WTC11 (cell line): ENCODE results near the gene MAP3K14. TPM values are rescaled to one million over a fixed set of nuclear protein-coding genes. Genes with fewer than 3 reads are reported as not detected.

Source experiments
- ATAC-seq: fragments of 200-7000 bp; cut with Tn5 transposase; 2 replicates; pipeline ENCODE4 v1.10.0; 2021; ENCODE audit warnings: mild to moderate bottlenecking, moderate library complexity
- CTCF ChIA-PET: fragments of 300-600 bp; sonication (Branson Sonifier 250); formaldehyde crosslinking; loops from one replicate; lab custom pipeline; 2021; ENCODE audit warnings: antibody characterized with exemption; lab: Charles Lee
- POLR2A ChIA-PET: fragments of 350-600 bp; sonication (Branson Sonifier 250); formaldehyde crosslinking; loops from one replicate; lab custom pipeline; 2021; ENCODE audit warnings: antibody characterized with exemption; lab: Charles Lee
- DNase-seq: peaks from one replicate; pipeline ENCODE4 v3.0.0; 2021; ENCODE audit warnings: low spot score
- H3K27ac Mint-ChIP-seq: 2 replicates; pipeline ENCODE4 v1.8.0; 2021; ENCODE audit warnings: mixed read lengths
- H3K27me3 Mint-ChIP-seq: 2 replicates; pipeline ENCODE4 v1.8.0; 2021; ENCODE audit warnings: low read depth, mild to moderate bottlenecking, moderate library complexity, mixed read lengths
- H3K36me3 Mint-ChIP-seq: 2 replicates; pipeline ENCODE4 v1.8.0; 2021; ENCODE audit warnings: mixed read lengths
- H3K4me1 Mint-ChIP-seq: 2 replicates; pipeline ENCODE4 v1.8.0; 2022; ENCODE audit warnings: mixed read lengths
- H3K4me3 Mint-ChIP-seq: 2 replicates; pipeline ENCODE4 v1.8.0; 2021; ENCODE audit warnings: mild to moderate bottlenecking, moderate library complexity, mixed read lengths
- H3K9me3 Mint-ChIP-seq: 2 replicates; pipeline ENCODE4 v1.8.0; 2021; ENCODE audit warnings: mixed read lengths
- AFF4 ChIP-seq: sonication (generic); formaldehyde crosslinking; IDR thresholded peaks from 2 replicates; pipeline ENCODE4 v1.8.1; 2023; ENCODE audit warnings: mild to moderate bottlenecking, missing genetic modification reagents, borderline replicate concordance
- CTCF ChIP-seq: fragments of 200-600 bp; IDR thresholded peaks from 2 replicates; pipeline ENCODE4 v1.8.0; 2022; ENCODE audit warnings: antibody characterized with exemption
- E2F5 ChIP-seq: sonication (generic); formaldehyde crosslinking; IDR thresholded peaks from 2 replicates; pipeline ENCODE4 v1.8.1; 2022; ENCODE audit warnings: mild to moderate bottlenecking, moderate library complexity, missing genetic modification reagents
- FOXK1 ChIP-seq: sonication (generic); formaldehyde crosslinking; IDR thresholded peaks from 2 replicates; pipeline ENCODE4 v1.8.0; 2022; ENCODE audit warnings: mild to moderate bottlenecking, moderate library complexity, missing genetic modification reagents
- GABPB1 ChIP-seq: sonication (generic); formaldehyde crosslinking; IDR thresholded peaks from 2 replicates; pipeline ENCODE4 v1.8.1; 2023; ENCODE audit warnings: mild to moderate bottlenecking, missing genetic modification reagents
- IRF1 ChIP-seq: sonication (generic); formaldehyde crosslinking; IDR thresholded peaks from 2 replicates; pipeline ENCODE4 v1.8.0; 2023; ENCODE audit warnings: missing genetic modification reagents
- KAT7 ChIP-seq: sonication (generic); formaldehyde crosslinking; IDR thresholded peaks from 2 replicates; pipeline ENCODE4 v1.8.1; 2023; ENCODE audit warnings: missing genetic modification reagents, mild to moderate bottlenecking, borderline replicate concordance
- MAX ChIP-seq: sonication (generic); formaldehyde crosslinking; IDR thresholded peaks from 2 replicates; pipeline ENCODE4 v1.8.0; 2022; ENCODE audit warnings: mild to moderate bottlenecking, missing genetic modification reagents
- NR2C2 ChIP-seq: sonication (generic); formaldehyde crosslinking; IDR thresholded peaks from 2 replicates; pipeline ENCODE4 v1.8.0; 2022; ENCODE audit warnings: mild to moderate bottlenecking, missing genetic modification reagents
- PRRX2 ChIP-seq: fragments of 250-450 bp; sonication (Bioruptor Pico); IDR thresholded peaks from 2 replicates; pipeline ENCODE4 v1.8.0; 2021; ENCODE audit warnings: mild to moderate bottlenecking
- SP1 ChIP-seq: sonication (generic); formaldehyde crosslinking; conservative IDR thresholded peaks from 2 replicates; pipeline ENCODE4 v1.8.1; 2022; ENCODE audit warnings: missing genetic modification reagents
- TEAD1 ChIP-seq: sonication (generic); formaldehyde crosslinking; IDR thresholded peaks from 2 replicates; pipeline ENCODE4 v1.8.0; 2022; ENCODE audit warnings: mild to moderate bottlenecking, missing genetic modification reagents
- ZBTB21 ChIP-seq: sonication (generic); formaldehyde crosslinking; IDR thresholded peaks from 2 replicates; pipeline ENCODE4 v1.8.1; 2023; ENCODE audit warnings: mild to moderate bottlenecking, missing genetic modification reagents, borderline replicate concordance
- ZNF423 ChIP-seq: fragments of 250-450 bp; sonication (Bioruptor Pico); IDR thresholded peaks from 2 replicates; pipeline ENCODE4 v2.1.2; 2022; ENCODE audit warnings: mild to moderate bottlenecking, moderate library complexity
- ZNF532 ChIP-seq: fragments of 250-450 bp; sonication (Bioruptor Pico); IDR thresholded peaks from 2 replicates; pipeline ENCODE4 v1.9.0; 2021; ENCODE audit warnings: mild to moderate bottlenecking, borderline replicate concordance
- total RNA-seq: library from RNA; stranded (reverse); gene quantifications from 3 replicates; pipeline ENCODE4 v1.2.3, GENCODE V29; 2021

The MAP3K14 gene
- total RNA-seq, 1 experiment from 2014 or later, result 4.0 TPM

- Mint-ChIP-seq H3K27me3 (peaks cover 63% of the 10 kb centered on the region), H3K4me1 (peaks cover 7% of the 10 kb centered on the region; the same call in 1 of the 2 replicates), H3K27ac (no peak overlapping the region), H3K9me3 (no peaks in the 10 kb centered on the region), H3K4me3 (peak overlapping the region; percentile 63; the same call in 1 of the 2 replicates), H3K36me3 (no peaks in the 10 kb centered on the region)
- CTCF ChIA-PET, result interaction anchor here (1.0 to 6.7 kb wide), 22 partner anchors 11 to 209 kb away, joined by 3 to 109 read pairs (median 10); partner anchors contain the start of genes ACBD4, HEXIM1 and MAP3K14
- no peak for TF ChIP-seq ZNF532
- no peak for TF ChIP-seq PRRX2 (CRISPR knock-in tag)
- no peak for TF ChIP-seq IRF1 (CRISPR knock-in tag)
- no peak for TF ChIP-seq NR2C2 (CRISPR knock-in tag)
- TF ChIP-seq AFF4 (CRISPR knock-in tag), result no peak
- TF ChIP-seq E2F5 (CRISPR knock-in tag), result no peak
- TF ChIP-seq ZBTB21, result no peak
- TF ChIP-seq FOXK1, result no peak
- no peak for TF ChIP-seq SP1 (CRISPR knock-in tag)
- no peak for TF ChIP-seq KAT7
- POLR2A ChIA-PET, result interaction anchor here (0.8 to 1.0 kb wide), 2 partner anchors 58 to 72 kb away, joined by 3 to 4 read pairs; partner anchors contain the start of genes HEXIM1 and HEXIM2
- DNase-seq (no peak), ATAC-seq (no peak)
These were observed 96.7 kb downstream of the MAP3K14 start for GRCh38 chr17:45220079-45220478.

GRCh38 chr17:45218895-45219661 lies 97.7 kb downstream of the MAP3K14 start:
- CTCF ChIA-PET, result interaction anchor here (0.6 to 6.7 kb wide), 39 partner anchors 11 to 209 kb away, joined by 3 to 109 read pairs (median 5); partner anchors contain the start of genes ACBD4, HEXIM1, MAP3K14 and SPATA32
- POLR2A ChIA-PET, result interaction anchor here (0.6 to 1.5 kb wide), 3 partner anchors 69 to 410 kb away, joined by 3 to 4 read pairs (median 3); partner anchors contain the start of gene HEXIM1
- Mint-ChIP-seq H3K4me1 (peaks cover 7% of the 10 kb centered on the region; the same call in 1 of the 2 replicates), H3K27me3 (peaks cover 60% of the 10 kb centered on the region), H3K36me3 (no peaks in the 10 kb centered on the region), H3K27ac (no peak overlapping the region), H3K4me3 (peak overlapping the region; percentile 38), H3K9me3 (no peaks in the 10 kb centered on the region)
- ATAC-seq, result peak; percentile 54
- DNase-seq, result peak; percentile 95
- TF ChIP-seq CTCF (peak; percentile 98), GABPB1 (CRISPR knock-in tag) (0 out of 2 replicates have a peak, but pooled peaks have one; percentile 12), ZNF423 (CRISPR knock-in tag) (no peak), TEAD1 (CRISPR knock-in tag) (no peak), MAX (0 out of 2 replicates have a peak, but pooled peaks have one; percentile 26)
